ENCODE data around the gene ZNF507. TPM values are rescaled to one million over a fixed set of nuclear protein-coding genes. Genes with fewer than 3 reads are reported as not detected.

Gene ZNF507
- total and polyA plus RNA-seq, 5 donors from 2014 or later = 5.6 to 32.1 (median 6.1) TPM

GRCh38 chr19:32330213-32330857, 15.1 kb upstream of the ZNF507 start:
- no peaks in the 10 kb centered on the region for H3K4me1 ChIP-seq (ENCODE audit: control insufficient read depth, insufficient read depth, low read length, poor library complexity, severe bottlenecking)
- ATAC-seq (ENCODE audit: low read depth in 2 of 2) = no peak
- Mint-ChIP-seq H3K36me3 (no peaks in the 10 kb centered on the region), H3K27me3 (peaks cover 23% of the 10 kb centered on the region), H3K27ac (no peak overlapping the region), H3K4me3 (no peak overlapping the region), H3K9me3 (peaks cover 0 to 2% (median 0%) of the 10 kb centered on the region in 7 donors), H3K4me1 (no peaks in the 10 kb centered on the region)
- H3K27ac ChIP-seq (ENCODE audit: insufficient read depth, low read length, poor library complexity, severe bottlenecking) = no peak overlapping the region
- no peak overlapping the region for H3K4me3 ChIP-seq (ENCODE audit: low read depth, low read length)
- H3K27me3 ChIP-seq (ENCODE audit: control insufficient read depth, insufficient read depth, low read length) = no peaks in the 10 kb centered on the region
- H3K9me3 ChIP-seq (ENCODE audit: control insufficient read depth in 2 of 2, low read length in 2 of 2) = no peaks in the 10 kb centered on the region
- DNase-seq = no peak
- no peaks in the 10 kb centered on the region for H3K36me3 ChIP-seq (ENCODE audit: control insufficient read depth, insufficient read depth, low read length)

GRCh38 chr19:32333227-32333626, 12.2 kb upstream of the ZNF507 start:
- no peak overlapping the region for H3K27ac Mint-ChIP-seq
- Histone ChIP-seq H3K4me3 (ENCODE audit: low read depth, low read length) (no peak overlapping the region), H3K9me3 (ENCODE audit: control insufficient read depth in 2 of 2, low read length in 2 of 2) (no peaks in the 10 kb centered on the region), H3K4me1 (ENCODE audit: control insufficient read depth, insufficient read depth, low read length, poor library complexity, severe bottlenecking) (no peaks in the 10 kb centered on the region), H3K36me3 (ENCODE audit: control insufficient read depth, insufficient read depth, low read length) (no peaks in the 10 kb centered on the region), H3K27ac (ENCODE audit: insufficient read depth, low read length, poor library complexity, severe bottlenecking) (no peak overlapping the region), H3K27me3 (ENCODE audit: control insufficient read depth, insufficient read depth, low read length) (no peaks in the 10 kb centered on the region)
- H3K9me3 Mint-ChIP-seq = peaks cover 0 to 2% (median 0%) of the 10 kb centered on the region in 7 donors
- no peaks in the 10 kb centered on the region for H3K36me3 Mint-ChIP-seq
- H3K4me3 Mint-ChIP-seq = no peak overlapping the region
- H3K4me1 Mint-ChIP-seq = no peaks in the 10 kb centered on the region
- ATAC-seq (ENCODE audit: low read depth in 2 of 2) = no peak
- no peak for DNase-seq
- H3K27me3 Mint-ChIP-seq = peaks cover 19% of the 10 kb centered on the region

GRCh38 chr19:32336259-32337083, 8.9 kb upstream of the ZNF507 start:
- Mint-ChIP-seq H3K27ac (no peak overlapping the region), H3K4me3 (no peak overlapping the region), H3K36me3 (no peaks in the 10 kb centered on the region), H3K9me3 (peaks cover 0 to 2% (median 0%) of the 10 kb centered on the region in 7 donors), H3K27me3 (peaks cover 17% of the 10 kb centered on the region), H3K4me1 (peaks cover 0 to 2% (median 0%) of the 10 kb centered on the region in 4 donors)
- no peaks in the 10 kb centered on the region for H3K4me1 ChIP-seq (ENCODE audit: control insufficient read depth, insufficient read depth, low read length, poor library complexity, severe bottlenecking)
- no peak overlapping the region for H3K4me3 ChIP-seq (ENCODE audit: low read depth, low read length)
- DNase-seq (no peak), ATAC-seq (ENCODE audit: low read depth in 2 of 2) (no peak)
- H3K27me3 ChIP-seq (ENCODE audit: control insufficient read depth, insufficient read depth, low read length) = no peaks in the 10 kb centered on the region
- H3K36me3 ChIP-seq (ENCODE audit: control insufficient read depth, insufficient read depth, low read length) = no peaks in the 10 kb centered on the region
- H3K9me3 ChIP-seq (ENCODE audit: control insufficient read depth in 2 of 2, low read length in 2 of 2) = no peaks in the 10 kb centered on the region
- no peak overlapping the region for H3K27ac ChIP-seq (ENCODE audit: insufficient read depth, low read length, poor library complexity, severe bottlenecking)

- H3K27me3 ChIP-seq (ENCODE audit: control insufficient read depth, insufficient read depth, low read length) = no peaks in the 10 kb centered on the region
- no peak for DNase-seq
- Mint-ChIP-seq H3K27ac (no peak overlapping the region), H3K4me1 (peaks cover 0 to 2% (median 0%) of the 10 kb centered on the region in 4 donors), H3K27me3 (peaks cover 9% of the 10 kb centered on the region), H3K4me3 (peak overlapping the region in 1 of 4 donors; percentile 2), H3K9me3 (no peaks in the 10 kb centered on the region), H3K36me3 (no peaks in the 10 kb centered on the region)
- H3K4me1 ChIP-seq (ENCODE audit: control insufficient read depth, insufficient read depth, low read length, poor library complexity, severe bottlenecking) = no peaks in the 10 kb centered on the region
- H3K4me3 ChIP-seq (ENCODE audit: low read depth, low read length) = no peak overlapping the region
- H3K27ac ChIP-seq (ENCODE audit: insufficient read depth, low read length, poor library complexity, severe bottlenecking) = no peak overlapping the region
- no peaks in the 10 kb centered on the region for H3K9me3 ChIP-seq (ENCODE audit: control insufficient read depth in 2 of 2, low read length in 2 of 2)
- no peak for ATAC-seq (ENCODE audit: low read depth in 2 of 2)
- no peaks in the 10 kb centered on the region for H3K36me3 ChIP-seq (ENCODE audit: control insufficient read depth, insufficient read depth, low read length)
Observed at GRCh38 chr19:32337084-32337808, 8.2 kb upstream of the ZNF507 start.

GRCh38 chr19:32339423-32339822, 6.0 kb upstream of the ZNF507 start:
- no peaks in the 10 kb centered on the region for H3K9me3 ChIP-seq (ENCODE audit: control insufficient read depth in 2 of 2, low read length in 2 of 2)
- no peaks in the 10 kb centered on the region for H3K36me3 ChIP-seq (ENCODE audit: control insufficient read depth, insufficient read depth, low read length)
- no peak overlapping the region for H3K27ac Mint-ChIP-seq
- H3K4me1 ChIP-seq (ENCODE audit: control insufficient read depth, insufficient read depth, low read length, poor library complexity, severe bottlenecking) = no peaks in the 10 kb centered on the region
- no peak overlapping the region for H3K27ac ChIP-seq (ENCODE audit: insufficient read depth, low read length, poor library complexity, severe bottlenecking)
- no peak overlapping the region for H3K4me3 ChIP-seq (ENCODE audit: low read depth, low read length)
- H3K4me3 Mint-ChIP-seq = no peak overlapping the region
- no peak for DNase-seq
- no peak for ATAC-seq (ENCODE audit: low read depth in 2 of 2)
- H3K9me3 Mint-ChIP-seq = no peaks in the 10 kb centered on the region
- H3K27me3 Mint-ChIP-seq = peaks cover 4% of the 10 kb centered on the region
- no peaks in the 10 kb centered on the region for H3K36me3 Mint-ChIP-seq
- no peaks in the 10 kb centered on the region for H3K27me3 ChIP-seq (ENCODE audit: control insufficient read depth, insufficient read depth, low read length)
- H3K4me1 Mint-ChIP-seq = peaks cover 0 to 2% (median 0%) of the 10 kb centered on the region in 4 donors

GRCh38 chr19:32339988-32340874, 5.2 kb upstream of the ZNF507 start:
- no peak overlapping the region for H3K27ac ChIP-seq (ENCODE audit: insufficient read depth, low read length, poor library complexity, severe bottlenecking)
- peaks cover 0 to 2% (median 0%) of the 10 kb centered on the region in 7 donors for H3K9me3 Mint-ChIP-seq
- H3K27me3 Mint-ChIP-seq = no peaks in the 10 kb centered on the region
- no peak overlapping the region for H3K4me3 ChIP-seq (ENCODE audit: low read depth, low read length)
- H3K36me3 Mint-ChIP-seq = no peaks in the 10 kb centered on the region
- peaks cover 0 to 7% (median 0%) of the 10 kb centered on the region in 4 donors for H3K4me1 Mint-ChIP-seq
- no peaks in the 10 kb centered on the region for H3K4me1 ChIP-seq (ENCODE audit: control insufficient read depth, insufficient read depth, low read length, poor library complexity, severe bottlenecking)
- no peaks in the 10 kb centered on the region for H3K36me3 ChIP-seq (ENCODE audit: control insufficient read depth, insufficient read depth, low read length)
- H3K27ac Mint-ChIP-seq = peak overlapping the region in 1 of 3 donors; percentile 42
- peak overlapping the region in 1 of 4 donors; percentile 72 for H3K4me3 Mint-ChIP-seq
- H3K27me3 ChIP-seq (ENCODE audit: control insufficient read depth, insufficient read depth, low read length) = no peaks in the 10 kb centered on the region
- peak; percentile 65 to 72 for ATAC-seq (ENCODE audit: low read depth in 2 of 2)
- no peaks in the 10 kb centered on the region for H3K9me3 ChIP-seq (ENCODE audit: control insufficient read depth in 2 of 2, low read length in 2 of 2)
- peak; percentile 20 to 41 (median 34) for DNase-seq

GRCh38 chr19:32342695-32343094, 2.7 kb upstream of the ZNF507 start:
- Mint-ChIP-seq H3K27me3 (no peaks in the 10 kb centered on the region), H3K27ac (peak overlapping the region in 1 of 3 donors; percentile 61), H3K36me3 (no peaks in the 10 kb centered on the region), H3K9me3 (peaks cover 0 to 2% (median 0%) of the 10 kb centered on the region in 7 donors), H3K4me3 (peak overlapping the region in 2 of 4 donors; percentile 22 to 51), H3K4me1 (peaks cover 8 to 24% (median 17%) of the 10 kb centered on the region in 4 donors)
- no peak overlapping the region for H3K27ac ChIP-seq (ENCODE audit: insufficient read depth, low read length, poor library complexity, severe bottlenecking)
- H3K4me3 ChIP-seq (ENCODE audit: low read depth, low read length) = no peak overlapping the region
- ATAC-seq (ENCODE audit: low read depth in 2 of 2) (no peak), DNase-seq (no peak)
- H3K9me3 ChIP-seq (ENCODE audit: control insufficient read depth in 2 of 2, low read length in 2 of 2) = no peaks in the 10 kb centered on the region
- peaks cover 13% of the 10 kb centered on the region for H3K4me1 ChIP-seq (ENCODE audit: control insufficient read depth, insufficient read depth, low read length, poor library complexity, severe bottlenecking)
- no peaks in the 10 kb centered on the region for H3K36me3 ChIP-seq (ENCODE audit: control insufficient read depth, insufficient read depth, low read length)
- H3K27me3 ChIP-seq (ENCODE audit: control insufficient read depth, insufficient read depth, low read length) = no peaks in the 10 kb centered on the region

Data from CD4-positive, CD25-positive, alpha-beta regulatory T cell (primary cell).